RPMI7951 (cell line): ENCODE data around the gene KRTAP5-7. TPM values are rescaled to one million over a fixed set of nuclear protein-coding genes. Genes with fewer than 3 reads are reported as not detected.
"Not testable (repeated sequence)": the region's sequence is repeated elsewhere in the genome, so short reads cannot be mapped to it uniquely, and the experiment has no call there.

Source experiments
- DNase-seq: peaks from one replicate; pipeline ENCODE4 v3.0.0-alpha.2; 2012; ENCODE audit warnings: low read depth
- total RNA-seq: library from RNA; depleted of rRNA; stranded (reverse); fragments of >200 nt; shearing (Covaris generic); gene quantifications from 2 replicates; pipeline ENCODE4 v1.2.3, GENCODE V29; 2014

Gene KRTAP5-7
- total RNA-seq, 1 experiment from 2014 or later: not detected

GRCh38 chr11:71557257-71557656 lies 30.2 kb downstream of the KRTAP5-7 start:
- DNase-seq: no peak

- no peak for DNase-seq
These were observed 31.9 kb downstream of the KRTAP5-7 start for GRCh38 chr11:71558996-71559395.

DNA sequence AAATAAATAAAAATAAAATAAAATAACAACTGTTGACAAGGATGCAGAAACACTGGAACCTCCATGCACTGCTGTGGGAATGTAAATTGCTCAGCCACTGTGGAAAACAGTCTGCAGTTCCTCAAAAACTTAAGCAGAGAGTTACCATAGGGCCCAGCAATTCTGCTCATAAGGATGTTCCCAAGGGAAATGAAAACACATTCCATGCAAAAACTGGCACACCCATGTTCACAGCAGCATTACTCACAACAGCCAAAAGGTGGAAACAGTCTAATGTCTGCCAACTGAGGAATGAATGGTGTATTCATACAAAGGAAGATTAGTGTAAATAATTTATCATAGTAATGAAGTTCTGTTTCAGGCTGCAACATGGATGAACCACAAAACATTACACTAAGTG lies 35.1 kb downstream of the KRTAP5-7 start:
- DNase-seq: no peak

- DNase-seq: peak; percentile 77
These were observed 36.3 kb downstream of the KRTAP5-7 start for GRCh38 chr11:71563406-71563805.

DNA sequence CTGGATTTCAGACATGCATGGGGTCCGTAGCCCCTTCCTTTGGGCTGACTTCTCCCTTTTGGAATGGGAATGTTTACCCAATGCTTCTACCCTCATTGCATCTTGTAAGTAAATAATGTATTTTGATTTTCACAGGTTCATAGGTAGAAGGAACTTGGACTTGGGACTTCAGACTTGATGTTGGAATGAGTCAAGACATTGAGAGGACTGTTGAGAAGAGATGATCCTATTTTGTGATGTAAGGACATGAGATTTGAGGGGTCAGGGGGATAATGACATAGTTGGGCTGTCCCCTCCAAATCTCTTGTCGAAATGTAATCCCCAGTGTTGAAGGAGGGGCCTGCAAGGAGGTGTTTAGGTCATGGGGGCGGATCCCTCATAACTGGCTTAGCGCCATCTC lies 37.4 kb downstream of the KRTAP5-7 start:
- no peak for DNase-seq

- no peak for DNase-seq
These were observed 38.2 kb downstream of the KRTAP5-7 start, which contains the start of gene KRTAP5-10 for GRCh38 chr11:71565263-71565662. TSS of gene KRTAP5-10 (plus strand) at chr11:71565563. CDS start at chr11:71565588, 25 bp downstream.

GRCh38 chr11:71566081-71566620 lies 39.1 kb downstream of the KRTAP5-7 start:
- DNase-seq: no peak

GRCh38 chr11:71566626-71567599 lies 39.8 kb downstream of the KRTAP5-7 start:
- not testable (repeated sequence) for DNase-seq

DNA sequence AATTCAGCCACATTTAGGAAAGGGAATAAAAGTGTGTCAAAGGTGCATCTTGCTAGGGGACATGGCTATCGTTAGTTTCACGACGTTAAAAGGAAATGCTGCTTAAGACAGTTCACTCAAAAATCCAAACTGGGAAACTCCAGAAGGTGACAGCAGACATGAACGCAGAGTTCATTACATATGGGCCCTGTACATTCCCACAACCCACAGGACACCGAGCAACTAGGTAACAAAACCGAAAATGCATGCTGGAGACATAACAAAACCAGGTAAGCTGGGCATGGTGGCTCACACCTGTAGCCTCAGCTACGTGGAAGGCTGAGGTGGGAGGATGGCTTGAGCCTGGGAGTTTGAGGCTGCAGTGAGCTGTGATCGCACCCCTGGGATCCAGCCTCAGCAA lies 40.6 kb downstream of the KRTAP5-7 start:
- DNase-seq: not testable (repeated sequence)

- peak; percentile 20 for DNase-seq
These were observed 41.8 kb downstream of the KRTAP5-7 start for GRCh38 chr11:71568704-71569349.

DNA sequence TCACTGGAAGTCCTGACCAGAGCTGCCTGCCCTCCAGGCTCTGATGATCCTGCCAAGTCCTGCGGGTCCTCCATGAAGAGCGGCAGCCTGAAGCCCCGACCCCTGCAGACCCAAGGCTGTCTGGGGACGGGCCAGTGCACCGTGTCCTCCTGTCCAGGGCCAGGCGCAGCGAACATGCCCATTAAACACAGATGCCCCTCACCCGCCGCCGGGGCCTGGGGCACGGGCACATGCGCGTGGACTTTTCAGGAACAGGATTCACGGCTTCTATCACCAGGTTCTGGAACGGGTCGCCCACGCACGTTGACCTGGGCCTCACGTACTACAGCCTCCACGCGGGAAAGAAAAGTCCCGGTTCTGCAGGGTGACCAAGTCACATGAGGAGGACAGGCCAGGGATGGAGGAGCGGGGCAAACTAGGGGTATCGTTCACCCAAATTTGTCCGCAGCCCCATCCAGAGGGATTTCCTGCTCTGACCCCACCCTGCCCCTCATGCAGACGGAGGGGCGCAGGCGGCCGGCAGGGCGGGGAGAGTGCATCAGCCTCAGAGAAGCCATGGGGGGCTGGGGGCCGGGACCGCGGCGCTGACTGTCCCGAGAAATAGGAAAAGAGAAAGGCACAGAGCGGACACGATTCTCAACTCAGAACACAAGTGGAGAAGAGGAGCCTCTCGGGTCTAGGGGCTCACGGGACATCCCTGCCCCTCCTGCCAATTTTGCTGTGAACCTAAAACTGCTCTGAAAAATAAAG lies 44.2 kb downstream of the KRTAP5-7 start:
- not testable (repeated sequence) for DNase-seq

DNA sequence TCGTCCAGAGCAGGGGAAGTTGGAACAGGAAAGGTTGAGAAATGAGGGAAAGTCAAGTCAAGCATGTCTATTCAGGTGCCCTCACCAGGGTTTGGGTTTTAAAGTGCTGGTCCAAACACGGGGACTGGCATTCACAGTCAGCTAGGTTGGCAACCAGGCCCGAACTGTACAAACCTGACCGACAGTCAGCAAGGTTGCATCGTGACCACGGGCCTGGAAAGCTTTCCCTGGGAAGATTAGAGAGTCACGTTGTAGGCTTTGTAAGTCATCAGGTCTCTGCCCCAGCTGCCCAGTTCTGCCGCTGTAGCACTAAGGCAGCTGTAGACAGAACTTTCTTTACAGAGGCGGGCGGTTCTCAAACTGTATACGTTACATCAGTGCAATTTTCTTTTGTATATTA lies 45.7 kb downstream of the KRTAP5-7 start:
- DNase-seq: no peak

GRCh38 chr11:71574418-71574817 lies 47.4 kb downstream of the KRTAP5-7 start:
- DNase-seq: no peak

DNA sequence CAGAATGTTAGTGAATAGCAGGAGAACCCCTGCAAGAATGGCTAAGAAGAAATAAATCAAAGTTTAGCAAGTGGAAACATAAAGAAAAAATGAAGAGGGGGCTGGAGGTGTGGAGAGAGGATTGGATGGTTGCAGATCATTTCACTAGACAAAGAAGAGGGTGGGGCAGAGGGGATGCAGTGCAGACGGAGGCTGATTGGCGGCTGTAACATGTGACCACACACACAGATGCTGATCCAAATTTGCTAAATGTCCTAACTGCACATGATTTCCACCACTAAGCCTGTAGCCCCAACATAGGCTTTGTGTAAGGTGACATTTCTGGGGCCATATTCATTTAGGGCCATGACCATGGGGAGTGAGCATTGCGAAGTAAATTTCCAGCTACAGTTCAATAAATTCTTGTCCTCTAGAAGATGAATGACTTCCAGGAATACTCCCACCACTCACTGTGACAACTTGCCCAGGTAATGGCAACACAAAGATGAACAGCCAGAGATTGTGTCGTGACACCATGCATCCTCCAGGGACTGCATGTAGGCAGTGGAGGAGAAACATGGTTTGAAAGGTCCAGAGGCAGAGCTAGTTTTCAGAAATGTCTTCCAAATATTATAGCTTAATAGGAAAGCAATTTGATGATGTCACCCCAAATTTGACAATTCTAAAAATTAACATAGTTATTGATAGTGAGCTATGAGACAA lies 48.8 kb downstream of the KRTAP5-7 start:
- DNase-seq: no peak

DNA sequence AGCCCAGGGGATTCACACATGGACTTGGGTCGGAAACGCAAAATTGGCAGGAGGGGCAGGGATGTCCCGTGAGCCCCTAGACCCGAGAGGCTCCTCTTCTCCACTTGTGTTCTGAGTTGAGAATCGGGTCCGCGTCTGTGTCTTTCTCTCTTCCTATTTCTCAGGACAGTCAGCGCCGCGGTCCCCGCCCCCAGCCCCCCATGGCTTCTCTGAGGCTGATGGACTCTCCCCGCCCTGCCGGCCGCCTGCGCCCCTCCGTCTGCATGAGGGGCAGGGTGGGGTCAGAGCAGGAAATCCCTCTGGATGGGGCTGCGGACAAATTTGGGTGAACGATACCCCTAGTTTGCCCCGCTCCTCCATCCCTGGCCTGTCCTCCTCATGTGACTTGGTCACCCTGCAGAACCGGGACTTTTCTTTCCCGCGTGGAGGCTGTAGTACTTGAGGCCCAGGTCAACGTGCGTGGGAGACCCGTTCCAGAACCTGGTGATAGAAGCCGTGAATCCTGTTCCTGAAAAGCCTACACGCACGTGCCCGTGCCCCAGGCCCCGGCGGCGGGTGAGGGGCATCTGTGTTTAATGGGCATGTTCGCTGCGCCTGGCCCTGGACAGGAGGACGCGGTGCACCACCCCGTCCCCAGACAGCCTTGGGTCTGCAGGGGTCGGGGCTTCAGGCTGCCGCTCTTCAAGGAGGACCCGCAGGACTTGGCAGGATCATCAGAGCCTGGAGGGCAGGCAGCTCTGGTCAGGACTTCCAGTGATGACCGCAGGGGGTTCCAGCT lies 49.8 kb downstream of the KRTAP5-7 start:
- not testable (repeated sequence) for DNase-seq

DNA sequence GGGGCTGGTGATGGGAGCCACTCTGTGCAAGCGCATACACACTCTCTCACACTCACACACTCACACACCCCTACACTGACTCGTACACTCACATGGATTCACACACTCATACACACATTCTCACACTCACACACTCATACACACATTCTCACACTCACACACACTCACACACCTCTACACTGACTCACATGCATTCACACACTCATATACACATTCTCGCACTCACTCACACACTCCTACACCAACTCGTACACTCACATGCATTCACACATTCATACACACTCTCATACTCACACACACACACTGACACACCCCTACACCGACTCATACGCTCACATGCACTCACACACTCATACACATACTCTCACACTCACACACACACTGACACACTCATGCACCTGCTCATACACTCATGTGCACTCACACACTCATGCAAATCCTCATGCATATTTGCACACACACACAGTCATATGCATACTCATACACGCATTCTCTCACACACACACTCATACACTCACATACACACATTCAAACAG lies 50.5 kb downstream of the KRTAP5-7 start:
- no peak for DNase-seq
